ENCODE data around the gene FXYD2. TPM values are rescaled to one million over a fixed set of nuclear protein-coding genes. Genes with fewer than 3 reads are reported as not detected.

FXYD2 gene
- total RNA-seq, 6 experiments from 2014 or later = 9.3 to 13.7 (median 11.4) TPM

DNA sequence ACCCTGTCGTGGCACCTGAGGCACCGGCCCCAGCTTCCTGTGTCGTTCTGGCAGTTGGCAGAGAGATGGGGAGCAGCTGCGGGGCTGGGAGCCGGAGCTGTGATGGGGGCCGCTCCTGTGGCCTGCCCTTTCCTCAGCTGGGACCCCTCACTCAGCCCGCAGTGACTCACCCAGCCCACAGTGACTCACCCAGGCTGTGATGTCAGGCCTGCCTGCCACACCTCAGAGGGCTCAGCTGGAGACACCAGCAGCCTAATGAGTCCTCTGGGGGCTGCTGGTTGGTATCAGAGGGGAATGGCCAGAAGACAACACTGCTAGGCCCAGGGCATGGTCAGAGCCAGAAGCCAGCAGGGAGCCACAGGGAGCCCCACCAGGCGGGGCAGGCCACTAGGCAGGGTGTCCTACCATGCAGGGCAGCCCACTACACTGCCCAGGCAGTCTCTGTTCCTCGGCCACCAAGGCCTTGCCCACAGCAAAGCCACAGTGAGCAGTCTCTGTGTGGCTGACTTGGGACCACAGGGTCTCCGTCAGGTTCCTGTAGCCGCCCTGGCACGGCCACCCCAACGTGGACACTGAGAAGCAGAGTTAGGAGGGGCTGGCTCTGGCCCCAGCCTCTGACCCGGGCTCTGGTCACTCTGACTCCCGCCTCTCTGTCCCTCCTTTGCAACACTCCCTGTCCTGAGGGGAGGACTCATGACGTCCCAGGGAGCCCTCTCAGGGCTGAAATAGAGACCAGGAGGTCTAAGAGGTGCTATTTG is 4.2 kb upstream of the FXYD2 start:
- TF ChIP-seq POLR2A (IDR thresholded peaks at IDR 0.05) = no peak
- TF ChIP-seq, protein P1, sequence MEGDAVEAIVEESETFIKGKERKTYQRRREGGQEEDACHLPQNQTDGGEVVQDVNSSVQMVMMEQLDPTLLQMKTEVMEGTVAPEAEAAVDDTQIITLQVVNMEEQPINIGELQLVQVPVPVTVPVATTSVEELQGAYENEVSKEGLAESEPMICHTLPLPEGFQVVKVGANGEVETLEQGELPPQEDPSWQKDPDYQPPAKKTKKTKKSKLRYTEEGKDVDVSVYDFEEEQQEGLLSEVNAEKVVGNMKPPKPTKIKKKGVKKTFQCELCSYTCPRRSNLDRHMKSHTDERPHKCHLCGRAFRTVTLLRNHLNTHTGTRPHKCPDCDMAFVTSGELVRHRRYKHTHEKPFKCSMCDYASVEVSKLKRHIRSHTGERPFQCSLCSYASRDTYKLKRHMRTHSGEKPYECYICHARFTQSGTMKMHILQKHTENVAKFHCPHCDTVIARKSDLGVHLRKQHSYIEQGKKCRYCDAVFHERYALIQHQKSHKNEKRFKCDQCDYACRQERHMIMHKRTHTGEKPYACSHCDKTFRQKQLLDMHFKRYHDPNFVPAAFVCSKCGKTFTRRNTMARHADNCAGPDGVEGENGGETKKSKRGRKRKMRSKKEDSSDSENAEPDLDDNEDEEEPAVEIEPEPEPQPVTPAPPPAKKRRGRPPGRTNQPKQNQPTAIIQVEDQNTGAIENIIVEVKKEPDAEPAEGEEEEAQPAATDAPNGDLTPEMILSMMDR (IDR thresholded peaks at IDR 0.05) = no peak
- Histone ChIP-seq H3K9me3 (no peaks in the 10 kb centered on the region), H3K36me3 (no peaks in the 10 kb centered on the region), H3K27ac (no peak overlapping the region), H3K27me3 (no peaks in the 10 kb centered on the region), H3K4me1 (no peaks in the 10 kb centered on the region), H3K4me3 (no peak overlapping the region)
- DNase-seq (peak in 1 of 3 donors; percentile 38), ATAC-seq (peak in 1 of 4 donors; percentile 29)
- intact Hi-C loops (cut with DNase I) = no loop called here
- 20% methylated on average over 2 of the region's 16 CpGs for WGBS (ENCODE audit: insufficient coverage, low coverage, low lambda C conversion rate, missing lambda C conversion rate)

DNA sequence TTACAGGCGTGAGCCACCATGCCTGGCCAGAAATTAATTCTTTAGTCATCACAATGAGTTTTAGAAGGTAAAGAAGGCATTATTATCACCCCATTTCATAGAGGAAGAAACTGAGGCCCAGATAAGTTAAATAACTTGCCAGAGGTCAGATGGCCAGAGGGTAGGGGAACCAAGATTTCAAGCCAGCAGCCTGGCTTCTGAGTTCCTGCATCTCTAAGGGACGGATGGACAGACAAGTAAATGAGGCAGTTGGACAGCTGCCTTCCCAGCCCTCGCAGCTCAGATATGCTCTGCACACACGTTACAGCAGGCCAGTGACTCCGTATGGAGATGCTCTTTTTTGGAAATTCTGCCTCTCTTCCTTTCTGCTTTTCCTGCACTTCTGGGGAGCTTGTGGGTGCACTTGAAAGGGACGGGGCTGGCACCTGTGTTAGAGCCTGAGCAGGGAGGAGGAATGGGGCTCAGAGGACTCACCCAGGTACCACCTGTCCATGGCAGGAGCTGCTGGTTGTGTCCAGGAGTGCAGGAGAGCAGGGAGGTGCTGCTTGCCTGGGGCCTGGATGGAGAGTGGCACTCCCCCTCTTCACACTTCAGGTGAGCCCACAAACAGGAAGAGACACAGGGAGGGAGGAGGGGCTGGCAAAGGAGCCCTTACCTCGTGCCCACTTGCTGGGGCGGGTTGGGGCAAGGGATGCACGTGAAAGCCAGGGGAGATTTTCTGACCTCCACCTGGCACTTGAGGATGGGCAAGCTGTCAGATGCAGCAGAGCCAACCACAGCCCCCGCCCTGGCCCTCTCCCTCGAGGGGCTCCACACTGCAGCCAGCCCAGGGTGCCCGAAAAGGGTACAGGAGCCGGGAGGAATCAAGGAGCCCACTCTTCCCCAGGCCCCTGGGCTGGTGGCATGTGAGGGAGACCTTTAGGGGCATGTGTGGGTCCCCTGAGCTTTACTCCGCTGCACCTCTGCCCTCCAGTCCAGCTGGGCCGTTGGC is 3.3 kb upstream of the FXYD2 start:
- Histone ChIP-seq H3K4me3 (no peak overlapping the region), H3K36me3 (no peaks in the 10 kb centered on the region), H3K27ac (no peak overlapping the region), H3K4me1 (no peaks in the 10 kb centered on the region), H3K9me3 (no peaks in the 10 kb centered on the region), H3K27me3 (no peaks in the 10 kb centered on the region)
- TF ChIP-seq, protein P1 (IDR thresholded peaks at IDR 0.05) = no peak
- TF ChIP-seq POLR2A (IDR thresholded peaks at IDR 0.05) = no peak
- ATAC-seq (no peak), DNase-seq (peak in 1 of 3 donors; percentile 40)
- intact Hi-C loops (cut with DNase I) = no loop called here
- 61% methylated on average over 2 of the region's 15 CpGs for WGBS (ENCODE audit: insufficient coverage, low coverage, low lambda C conversion rate, missing lambda C conversion rate)

DNA sequence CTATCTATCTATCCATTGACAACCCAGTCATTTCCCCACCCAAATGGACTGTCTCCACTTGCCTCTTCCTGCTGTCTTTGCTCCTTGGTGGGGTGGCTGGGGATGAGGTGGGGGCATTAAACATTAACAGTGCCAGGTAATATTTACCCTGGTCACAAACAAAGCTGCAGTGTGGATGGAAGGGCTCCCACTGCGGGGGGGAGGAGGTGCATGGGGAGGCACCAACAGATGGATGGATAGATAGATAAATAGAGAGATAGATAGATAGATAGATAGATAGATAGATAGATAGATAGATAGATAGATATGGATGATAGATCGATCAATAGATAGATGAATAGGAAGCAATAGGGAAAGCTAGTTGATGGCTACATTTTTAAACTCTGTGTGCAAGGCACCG is 2.3 kb upstream of the FXYD2 start:
- no peaks in the 10 kb centered on the region for H3K4me1 ChIP-seq
- 26% methylated on average over 3 of the region's 3 CpGs for WGBS (ENCODE audit: insufficient coverage, low coverage, low lambda C conversion rate, missing lambda C conversion rate)
- H3K4me3 ChIP-seq = no peak overlapping the region
- no peaks in the 10 kb centered on the region for H3K27me3 ChIP-seq
- intact Hi-C loops (cut with DNase I) = no loop called here
- DNase-seq = no peak
- TF ChIP-seq POLR2A (IDR thresholded peaks at IDR 0.05) = no peak
- TF ChIP-seq, protein P1 (IDR thresholded peaks at IDR 0.05) = no peak
- H3K36me3 ChIP-seq = no peaks in the 10 kb centered on the region
- no peak overlapping the region for H3K27ac ChIP-seq
- ATAC-seq = no peak
- H3K9me3 ChIP-seq = no peaks in the 10 kb centered on the region

DNA sequence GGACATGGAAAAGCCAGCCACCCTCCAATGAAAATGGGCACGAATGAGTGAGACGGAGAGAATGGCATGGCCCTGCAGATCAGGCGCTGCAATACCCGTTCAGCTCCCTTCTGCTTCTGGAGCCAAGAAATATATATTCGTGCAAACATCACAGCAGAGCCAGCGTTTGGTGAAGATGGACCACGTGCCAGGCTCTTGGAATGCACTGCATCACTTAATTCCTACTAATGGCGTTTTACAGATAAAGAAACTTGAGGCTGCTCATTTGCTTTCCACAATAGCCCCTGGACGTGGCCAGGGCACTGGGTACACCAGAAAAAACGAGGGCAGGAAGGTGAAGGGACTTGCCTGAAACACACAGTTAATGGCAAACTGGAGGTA is 1.6 kb upstream of the FXYD2 start:
- Histone ChIP-seq H3K4me1 (no peaks in the 10 kb centered on the region), H3K36me3 (no peaks in the 10 kb centered on the region), H3K9me3 (no peaks in the 10 kb centered on the region), H3K4me3 (no peak overlapping the region), H3K27ac (no peak overlapping the region), H3K27me3 (no peaks in the 10 kb centered on the region)
- DNase-seq (no peak), ATAC-seq (no peak)
- intact Hi-C loops (cut with DNase I) = no loop called here
- WGBS (ENCODE audit: insufficient coverage, low coverage, low lambda C conversion rate, missing lambda C conversion rate) = 24% methylated on average over 9 of the region's 10 CpGs
- TF ChIP-seq, protein P1 (IDR thresholded peaks at IDR 0.05) = no peak
- no peak for TF ChIP-seq POLR2A (IDR thresholded peaks at IDR 0.05)

All from right lobe of liver (tissue), 6 donors.